LNCaP clone FGC (cell line): ENCODE data around the gene LST1.

Experiments used
- DNase-seq: peaks from one replicate; pipeline ENCODE4 v3.0.0-alpha.2; 2011; ENCODE audit warnings: low read depth
- H3K4me3 ChIP-seq: 2 replicates; pipeline ENCODE4 v1.5.1; 2011; ENCODE audit warnings: mild to moderate bottlenecking, low read depth, low read length, control low read depth
- CTCF ChIP-seq: IDR thresholded peaks from 2 replicates; pipeline ENCODE4 v1.5.1; 2012; ENCODE audit warnings: mild to moderate bottlenecking; ENCODE audit not compliant: control insufficient read depth, insufficient read depth; ENCODE audit errors: extremely low read depth

Gene LST1

GRCh38 chr6:31544676-31545075 is 41.4 kb upstream of the LST1 start:
- H3K4me3 ChIP-seq, result no peak overlapping the region
- DNase-seq, result no peak
- TF ChIP-seq CTCF, result no peak

GRCh38 chr6:31545291-31545690 is 40.8 kb upstream of the LST1 start:
- TF ChIP-seq CTCF, result no peak
- no peak overlapping the region for H3K4me3 ChIP-seq
- no peak for DNase-seq

- peak; percentile 88 for DNase-seq
- peak within 1 kb of the TSS; percentile 60 for H3K4me3 ChIP-seq
- peak; percentile 98 for TF ChIP-seq CTCF
Measured at GRCh38 chr6:31546339-31546957, 39.6 kb upstream of the LST1 start, which contains the start of gene ATP6V1G2. Gene ATP6V1G2 (minus strand): TSS chr6:31546608. CDS start chr6:31546559, 49 bp downstream.

GRCh38 chr6:31546958-31547726 is 38.9 kb upstream of the LST1 start, which contains the start of gene NFKBIL1:
Gene NFKBIL1 (plus strand): TSS chr6:31547608. CDS start chr6:31547695, 87 bp downstream.
- TF ChIP-seq CTCF, result no peak
- DNase-seq, result peak; percentile 93
- peak within 1 kb of the TSS; percentile 60 for H3K4me3 ChIP-seq

- peak overlapping the region; percentile 60 for H3K4me3 ChIP-seq
- no peak for DNase-seq
- no peak for TF ChIP-seq CTCF
Measured at GRCh38 chr6:31547727-31548543, 38.1 kb upstream of the LST1 start.

- H3K4me3 ChIP-seq, result peak overlapping the region; percentile 60
- DNase-seq, result no peak
- TF ChIP-seq CTCF, result no peak
Measured at GRCh38 chr6:31548544-31548873, 37.6 kb upstream of the LST1 start.
